ENCODE data around the gene C3orf52.

- TF ChIP-seq CTCF (IDR thresholded peaks at IDR 0.05) (no peak), POLR2AphosphoS5 (IDR thresholded peaks at IDR 0.05) (no peak)
Observed at GRCh38 chr3:112131111-112131510, 44.9 kb downstream of the C3orf52 start.

Measured in prostate gland (tissue), 2 donors.